HG03108 (cell line): ENCODE measurements around the gene SIRT5.

ENCODE experiments used
- ATAC-seq: cut with Tn5 transposase; IDR thresholded peaks from one replicate; pipeline ENCODE4 v1.9.1; 2021; ENCODE audit warnings: moderate library complexity; ENCODE audit not compliant: unreplicated experiment

The SIRT5 gene

DNA sequence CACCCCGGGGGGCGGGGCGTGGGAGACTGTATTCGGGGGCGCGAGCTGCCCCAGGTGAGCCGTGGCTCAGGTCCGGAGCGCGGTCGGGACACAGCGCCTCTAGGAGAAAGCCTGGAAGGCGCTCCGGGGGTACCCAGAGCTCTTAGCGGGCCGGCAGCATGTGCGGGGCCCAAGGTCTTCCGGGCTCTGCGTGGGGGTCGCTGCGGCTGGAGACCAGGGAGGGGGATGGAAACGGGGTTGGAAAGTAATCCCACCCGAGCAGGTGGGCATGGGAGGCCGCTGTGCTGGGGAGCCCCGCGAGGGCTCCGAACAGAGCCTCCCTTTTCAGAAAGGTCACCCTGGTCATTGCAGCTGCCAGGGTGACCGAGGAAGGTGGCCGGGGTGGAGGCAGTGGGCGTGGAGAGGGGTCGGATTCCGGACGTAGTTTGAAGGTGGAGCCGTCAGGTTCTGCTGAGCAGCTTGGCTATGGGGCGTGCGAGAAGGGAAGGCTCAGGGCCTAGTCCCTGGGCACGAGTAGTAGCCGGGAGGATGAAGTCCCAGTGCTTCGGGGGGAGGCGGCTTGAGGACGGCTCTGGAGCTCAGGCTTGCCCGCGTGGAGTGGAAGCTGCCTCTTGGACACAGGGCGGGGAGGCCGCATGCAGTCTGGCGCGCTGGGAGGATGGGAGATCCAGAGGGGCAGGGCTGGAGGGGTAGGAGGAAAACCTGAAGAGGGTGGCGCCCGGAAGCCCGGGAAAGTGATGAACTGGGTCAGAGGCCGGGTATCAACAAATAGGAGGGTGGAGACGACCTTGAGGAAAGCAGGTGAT, at the start of gene SIRT5:
Gene SIRT5, plus strand, starts transcription at position 31 of the 806 bp plus-strand sequence. CDS start 9,510 bp downstream, outside the sequence.
- peak; percentile 49 for ATAC-seq

DNA sequence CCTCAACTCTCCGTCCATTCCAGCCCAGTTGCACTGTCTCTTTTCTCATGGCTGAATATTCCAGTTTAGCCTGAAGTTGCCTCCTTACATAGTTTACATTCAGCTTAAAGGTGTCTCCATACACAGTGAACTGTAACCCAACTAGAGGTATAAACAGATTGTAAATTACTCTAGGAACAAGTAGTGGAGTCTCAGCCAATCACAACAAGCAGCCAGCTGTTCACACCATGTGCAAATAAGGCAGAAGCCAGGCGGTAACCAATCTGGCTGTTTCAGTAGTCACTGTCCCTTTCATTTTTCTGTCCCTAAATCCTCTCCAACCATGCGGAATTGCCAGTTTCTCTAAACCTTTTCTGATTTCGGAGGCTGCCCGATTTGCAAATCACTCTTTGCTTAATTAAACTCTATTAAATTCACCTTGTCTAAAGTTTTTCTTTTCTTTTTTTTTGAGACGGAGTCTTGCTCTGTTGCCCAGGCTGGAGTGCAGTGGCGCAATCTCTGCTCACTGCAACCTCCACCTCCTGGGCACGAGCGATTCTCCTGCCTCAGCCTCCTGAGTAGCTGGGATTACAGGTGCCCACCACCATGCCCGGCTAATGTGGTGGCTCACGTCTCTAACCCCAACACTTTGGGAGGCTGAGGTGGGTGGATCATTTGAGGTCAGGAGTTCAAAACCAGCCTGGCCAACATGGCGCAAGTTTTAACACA, 49.4 kb upstream of the SIRT5 start:
- no peak for ATAC-seq

DNA sequence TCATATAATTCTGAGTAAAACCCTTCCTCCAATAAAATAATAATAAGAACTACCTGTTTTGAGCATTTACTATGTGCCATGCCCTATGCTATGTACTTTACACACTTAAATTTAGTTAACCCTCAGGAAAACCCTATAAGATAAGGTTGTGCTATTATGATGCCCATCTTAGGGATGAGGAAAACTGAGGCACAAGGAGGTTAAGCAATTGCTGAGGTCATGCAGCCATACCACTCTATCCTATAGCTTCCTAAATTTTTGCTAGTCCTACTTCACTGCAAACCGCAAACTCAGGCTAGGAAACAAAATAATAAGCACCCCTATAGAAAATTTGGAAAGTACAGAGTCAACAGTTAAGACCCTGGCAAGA, 48.1 kb upstream of the SIRT5 start:
- no peak for ATAC-seq

DNA sequence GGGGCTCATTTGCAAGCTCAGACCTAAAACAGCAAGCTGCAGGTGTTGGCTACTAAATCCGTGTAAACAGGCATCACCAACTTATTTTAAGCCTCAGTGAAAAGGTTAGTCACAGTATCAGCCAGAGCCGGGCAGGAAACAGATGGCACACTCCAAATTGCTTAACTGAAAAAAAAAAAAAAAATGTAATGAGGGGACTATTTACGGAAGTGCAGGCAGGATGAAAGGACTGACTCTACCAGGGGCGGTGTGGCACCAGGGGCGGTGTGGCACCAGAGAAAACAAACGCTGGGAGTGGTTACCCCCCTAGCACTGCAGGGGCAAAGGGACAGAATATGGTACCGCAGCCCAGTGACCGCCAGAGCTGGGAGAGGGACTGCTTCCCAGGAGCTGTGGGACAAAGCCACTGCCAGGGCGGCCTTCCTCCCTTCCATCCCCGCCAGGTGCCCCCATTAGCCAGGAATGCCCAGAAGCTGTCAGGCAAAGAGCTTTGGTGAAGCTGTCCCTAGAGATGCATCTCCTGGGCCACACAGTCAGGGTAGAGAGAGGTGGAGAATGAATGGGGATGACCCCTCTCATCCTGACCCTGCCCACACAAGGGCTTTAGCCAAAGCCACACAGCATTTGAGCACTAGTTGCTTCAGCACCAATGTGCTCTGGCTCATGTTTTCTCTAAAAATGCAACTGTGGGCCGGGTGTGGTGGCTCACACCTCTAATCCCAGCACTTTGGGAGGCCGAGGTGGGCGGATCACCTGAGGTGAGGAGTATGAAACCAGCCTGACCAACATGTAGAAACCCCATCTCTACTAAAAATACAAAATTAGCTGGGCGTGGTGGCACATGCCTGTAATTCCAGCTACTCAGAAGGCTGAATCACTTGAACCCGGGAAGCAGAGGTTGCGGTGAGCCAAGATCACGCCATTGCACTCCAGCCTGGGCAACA, 47.4 kb upstream of the SIRT5 start:
- ATAC-seq, result peak; percentile 86

DNA sequence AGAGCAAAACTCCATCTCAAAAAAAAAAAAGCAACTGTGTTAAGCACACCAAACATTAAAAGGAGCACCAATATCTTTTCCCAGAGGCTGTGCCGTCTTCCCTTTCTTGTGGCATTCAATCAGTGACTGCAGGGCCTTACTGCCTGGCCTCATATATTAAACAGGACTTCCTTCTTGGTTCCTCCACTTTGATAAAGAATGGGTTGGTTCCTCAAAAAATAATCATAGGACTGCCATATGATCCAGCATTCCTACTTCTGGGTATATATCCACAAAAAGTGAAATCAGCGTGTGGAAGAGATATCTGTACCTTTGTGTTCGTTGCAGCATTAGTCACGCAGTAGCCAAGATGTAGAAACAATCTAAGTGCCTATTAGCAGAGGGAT, 46.7 kb upstream of the SIRT5 start:
- ATAC-seq, result no peak

DNA sequence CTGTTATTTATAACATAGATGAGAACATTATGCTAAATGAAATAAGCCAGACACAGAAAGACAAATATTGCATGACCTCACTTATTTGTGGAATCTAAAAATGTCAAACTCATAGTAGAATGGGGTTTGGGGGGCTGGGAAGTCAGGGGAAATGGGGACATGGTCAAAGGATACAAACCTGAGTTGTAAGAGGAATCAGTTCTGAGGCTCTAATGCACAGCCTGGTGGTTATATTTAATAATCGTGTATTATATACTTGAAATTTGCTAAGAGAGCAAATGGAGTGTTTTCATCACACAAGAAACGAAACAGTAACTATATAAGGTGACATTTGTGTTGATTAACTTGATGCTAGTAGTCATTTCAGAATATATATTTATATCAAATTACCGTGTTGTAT, 46.2 kb upstream of the SIRT5 start:
- ATAC-seq, result no peak

DNA sequence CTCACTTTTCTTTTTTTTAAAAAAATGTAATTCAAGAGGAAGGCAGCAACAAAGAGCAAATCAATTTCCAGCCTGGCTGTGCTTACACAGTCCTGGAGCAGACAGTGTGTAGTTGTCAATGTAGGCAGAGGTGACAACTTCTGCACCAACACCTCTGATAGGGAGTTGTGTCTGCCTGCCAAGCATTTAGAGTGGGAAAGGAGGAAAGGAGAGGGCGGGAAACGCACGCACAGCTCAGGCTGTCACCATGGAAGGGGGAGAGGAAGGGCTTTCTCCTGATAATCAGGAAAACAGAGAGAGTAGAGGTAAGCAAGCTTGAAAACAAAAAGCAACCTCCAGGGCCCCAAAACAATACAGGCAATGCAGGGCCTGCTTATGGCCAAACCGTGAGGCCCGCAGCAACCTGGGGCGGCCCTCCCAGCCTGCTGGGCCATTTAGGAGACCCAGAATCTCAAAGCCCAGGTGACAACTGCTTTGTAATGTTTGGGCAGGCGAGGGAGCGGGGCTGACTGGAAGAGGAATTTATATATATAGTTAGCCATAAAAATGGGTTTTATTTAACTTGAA, 45.5 kb upstream of the SIRT5 start:
- no peak for ATAC-seq

DNA sequence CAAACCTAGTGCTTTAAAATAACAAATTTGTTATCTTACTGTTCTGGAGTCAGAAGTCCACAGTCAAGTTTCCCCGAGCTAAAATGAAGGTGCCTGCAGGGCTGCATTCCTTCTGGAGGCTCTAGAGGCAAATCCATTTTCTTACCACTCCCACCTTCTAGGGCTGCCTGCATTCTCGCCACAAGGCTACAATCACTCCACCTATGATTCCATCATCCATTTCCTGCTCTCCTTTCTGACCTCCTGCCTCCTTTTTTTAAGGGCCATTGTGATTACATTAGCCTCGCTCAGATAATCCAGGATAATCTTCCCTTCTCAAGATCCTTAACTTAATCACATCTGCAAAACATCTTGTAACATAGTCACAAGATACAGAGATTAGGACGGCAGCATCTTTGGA, 42.4 kb upstream of the SIRT5 start:
- no peak for ATAC-seq

DNA sequence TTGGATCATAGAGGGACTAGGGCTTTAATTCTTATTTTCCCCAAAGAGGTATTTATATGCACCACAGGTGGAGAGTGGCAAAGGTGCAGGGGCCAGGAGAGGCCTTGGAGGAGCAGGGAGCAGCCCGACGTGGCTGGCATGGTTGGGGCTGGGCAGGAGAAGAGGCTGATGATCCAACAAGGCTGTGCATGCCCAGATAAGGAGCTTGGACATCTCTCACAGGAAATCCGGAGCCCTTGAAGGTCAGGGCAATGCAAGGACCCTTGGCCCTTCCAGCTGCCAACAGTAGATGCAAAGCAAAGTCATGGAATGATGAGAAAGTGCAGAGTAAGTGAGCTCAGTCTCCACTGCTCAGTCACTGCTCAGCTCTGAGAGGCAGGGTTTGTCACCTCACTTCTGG, 39.9 kb upstream of the SIRT5 start:
- ATAC-seq, result no peak

DNA sequence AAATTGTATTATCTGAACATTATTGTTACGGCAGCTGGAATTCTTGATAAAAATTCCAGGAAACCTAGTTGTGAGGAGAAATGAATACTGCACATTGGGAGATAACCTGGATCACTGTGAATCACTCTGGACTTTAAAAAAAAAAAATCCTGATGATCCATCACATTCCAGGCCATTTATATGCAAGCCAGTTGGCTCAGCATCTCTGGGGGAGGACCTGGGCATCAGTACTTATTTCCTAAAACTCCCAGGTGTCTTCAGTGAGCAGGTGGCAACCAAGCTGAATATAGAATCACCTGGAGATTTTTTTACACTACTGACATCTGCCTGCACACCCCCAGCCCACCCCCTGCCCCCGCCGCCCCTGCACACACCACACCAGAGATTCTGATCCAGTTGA, 39.1 kb upstream of the SIRT5 start:
- no peak for ATAC-seq

DNA sequence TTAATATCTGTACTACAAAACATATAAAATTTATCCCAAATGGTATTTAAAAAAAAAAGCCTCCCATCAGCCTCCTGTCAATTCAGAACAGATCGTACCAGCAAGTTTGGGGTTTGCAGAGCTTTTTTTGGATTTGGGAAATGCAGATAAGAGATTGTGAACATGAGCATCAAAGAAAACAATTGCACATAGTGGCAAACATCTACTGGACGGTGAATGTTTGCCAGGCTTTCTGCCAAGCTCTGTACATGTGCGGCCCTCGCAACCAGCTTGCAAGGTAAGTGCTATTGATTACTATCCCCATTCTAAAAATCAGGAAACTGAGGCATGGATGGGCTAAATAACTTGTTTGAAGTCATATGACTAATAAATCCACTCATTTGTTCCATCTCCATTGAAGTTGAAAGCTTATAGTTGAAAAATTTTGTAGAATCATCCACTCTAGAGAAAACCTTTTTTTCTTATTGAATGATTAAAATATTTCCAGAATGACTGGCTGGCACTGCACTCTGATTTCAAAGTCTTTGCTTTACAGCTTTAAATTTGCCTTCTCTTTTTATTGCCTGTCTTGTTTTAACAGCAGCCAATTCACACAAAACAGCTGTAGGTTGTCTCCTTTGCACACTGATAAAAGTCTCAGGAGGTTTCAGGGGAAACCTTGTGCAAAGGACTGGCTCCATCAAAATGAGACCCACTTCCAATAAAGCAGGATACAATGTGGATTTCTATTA, 37.4 kb upstream of the SIRT5 start:
- ATAC-seq, result no peak

DNA sequence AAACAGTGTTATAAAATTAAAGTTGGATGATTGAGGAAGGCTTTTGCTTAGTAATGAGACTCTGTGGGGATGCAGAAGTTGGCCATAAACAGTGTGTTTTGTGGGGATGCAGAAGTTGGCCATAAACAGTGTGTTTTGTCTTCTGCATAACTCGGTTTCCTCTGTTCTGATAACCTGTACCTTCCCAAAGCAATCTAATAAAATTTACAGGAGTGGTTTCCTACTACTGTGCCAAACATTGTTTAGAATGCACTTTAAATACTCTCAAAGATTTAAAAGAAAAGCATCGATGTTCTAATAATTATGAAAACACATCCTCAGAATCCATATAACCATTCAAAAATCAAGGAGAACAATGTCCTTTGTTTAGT, 36.9 kb upstream of the SIRT5 start:
- no peak for ATAC-seq

DNA sequence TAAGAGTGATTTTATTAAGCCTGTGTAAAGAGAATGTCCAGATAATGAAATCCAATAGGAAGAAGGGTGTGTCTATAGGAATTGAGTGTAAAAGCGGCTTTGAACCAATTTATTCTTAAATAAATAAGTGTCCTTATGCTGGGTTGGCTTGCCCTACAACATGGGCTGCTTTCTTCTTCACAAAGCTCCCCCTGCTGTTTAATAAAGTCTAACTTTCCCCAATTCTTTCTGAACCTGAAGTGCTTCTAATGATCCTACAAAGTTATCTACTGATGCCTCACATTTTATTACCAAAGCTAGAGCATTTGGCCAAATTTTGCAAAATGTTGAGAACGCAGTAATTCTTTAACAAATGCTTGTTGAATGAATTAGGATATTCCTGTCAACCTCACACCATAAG, 36.3 kb upstream of the SIRT5 start:
- ATAC-seq, result no peak

DNA sequence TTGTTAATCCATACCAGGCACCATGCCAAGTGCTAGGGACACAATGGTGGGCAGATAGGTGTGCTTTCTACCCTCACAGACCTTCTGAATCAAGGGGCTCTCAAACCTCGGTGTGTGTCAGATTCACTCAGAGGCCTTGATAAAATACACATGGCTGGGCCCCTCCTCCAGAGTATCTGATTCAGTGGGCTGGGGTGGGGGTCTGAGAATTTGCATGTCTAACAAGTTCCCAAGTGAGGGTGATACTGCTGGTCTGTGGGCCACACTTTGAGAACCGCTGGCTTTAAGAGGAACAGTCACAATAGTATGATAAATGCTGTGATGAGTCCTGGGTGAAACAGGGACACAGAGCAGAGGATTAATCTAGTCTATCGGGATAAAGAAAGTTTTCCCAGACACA, 35.8 kb upstream of the SIRT5 start:
- no peak for ATAC-seq

DNA sequence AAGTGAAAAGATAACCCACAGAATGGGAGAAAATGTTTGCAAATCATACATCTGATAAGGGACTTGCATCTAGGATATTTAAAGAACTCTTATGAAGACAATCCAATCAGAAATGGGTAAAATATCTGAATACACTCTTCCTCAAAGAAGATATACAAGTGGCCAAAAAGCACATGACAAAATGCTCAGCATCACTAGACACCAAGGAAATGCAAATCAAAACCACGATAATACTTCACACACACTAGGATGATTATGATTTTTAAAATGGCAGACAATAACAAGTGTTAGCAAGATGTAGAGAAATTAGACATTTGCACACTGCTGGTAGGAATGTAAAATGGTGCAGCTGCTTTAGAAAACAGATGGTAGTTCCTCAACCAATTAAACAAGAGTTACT, 34.8 kb upstream of the SIRT5 start:
- no peak for ATAC-seq

DNA sequence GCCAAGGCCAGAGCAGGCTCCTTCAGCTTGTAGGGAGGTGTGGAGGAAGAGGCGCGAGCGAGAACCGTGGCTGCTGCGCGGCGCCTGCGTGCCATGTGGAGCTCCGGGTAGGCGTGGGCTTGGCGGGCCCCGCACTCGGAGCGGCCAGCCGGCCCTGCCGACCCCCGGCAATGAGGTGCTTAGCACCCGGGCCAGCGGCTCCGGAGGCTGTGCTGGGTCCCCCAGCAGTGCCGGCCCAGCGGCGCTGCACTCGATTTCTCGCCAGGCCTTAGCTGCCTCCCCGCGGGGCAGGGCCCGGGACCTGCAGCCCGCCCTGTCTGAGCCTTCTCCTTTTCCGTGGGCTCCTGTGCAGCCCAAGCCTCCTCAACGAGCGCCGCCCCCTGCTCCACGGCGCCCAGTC, 32.9 kb upstream of the SIRT5 start:
- ATAC-seq, result no peak

DNA sequence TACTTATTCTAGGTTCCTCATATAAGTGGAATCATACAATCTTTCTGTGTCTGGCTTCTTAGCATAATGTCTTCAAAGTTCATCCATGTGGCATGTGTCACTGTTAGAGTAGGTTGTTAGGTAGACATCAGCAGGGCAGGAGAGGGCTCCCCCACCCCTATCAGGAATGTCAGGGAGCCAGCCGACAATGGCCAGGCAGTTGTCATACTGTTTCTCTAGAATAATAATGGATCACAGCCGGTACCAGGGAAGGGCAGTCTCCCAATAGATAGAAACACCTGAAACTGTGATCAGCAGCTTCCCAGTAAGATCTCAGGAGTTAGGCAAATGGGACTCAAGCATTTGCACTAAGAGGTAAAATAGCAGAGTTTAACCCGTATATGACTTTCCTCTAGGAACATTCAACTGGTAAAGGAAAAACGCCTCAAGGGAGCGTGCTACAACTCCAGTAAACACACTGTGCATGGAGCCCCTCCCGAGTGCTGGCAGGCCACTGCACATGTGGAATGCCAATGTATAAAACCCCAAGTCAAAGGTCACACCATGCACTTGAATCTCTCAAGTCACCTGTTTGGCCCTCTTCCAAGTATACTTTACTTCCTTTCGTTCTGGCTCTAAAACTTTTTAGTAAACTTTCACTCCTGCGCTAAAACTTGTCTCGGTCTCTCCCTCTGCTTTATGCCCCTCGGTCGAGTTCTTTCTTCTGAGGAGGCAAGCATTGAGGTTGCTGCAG, 29.8 kb upstream of the SIRT5 start:
- no peak for ATAC-seq

DNA sequence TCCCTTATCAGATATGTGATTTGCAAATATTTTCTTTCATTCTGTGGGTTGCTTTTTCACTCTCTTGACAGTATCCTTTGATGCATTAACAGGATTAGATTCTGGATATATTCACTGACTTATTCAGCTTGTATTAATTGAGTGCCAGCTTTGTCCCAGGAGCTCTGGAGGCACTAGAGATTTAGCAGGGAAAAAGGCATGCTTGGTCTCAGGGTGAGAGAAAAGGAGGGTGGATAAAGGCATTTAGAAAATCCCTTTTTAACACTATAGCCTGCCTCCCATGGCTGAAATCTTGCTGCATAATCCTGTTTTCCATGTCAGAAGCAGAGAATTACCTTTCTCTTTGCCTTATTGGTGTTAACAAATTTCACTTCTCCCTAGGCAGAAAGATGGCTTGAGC, 28.5 kb upstream of the SIRT5 start:
- ATAC-seq, result no peak

DNA sequence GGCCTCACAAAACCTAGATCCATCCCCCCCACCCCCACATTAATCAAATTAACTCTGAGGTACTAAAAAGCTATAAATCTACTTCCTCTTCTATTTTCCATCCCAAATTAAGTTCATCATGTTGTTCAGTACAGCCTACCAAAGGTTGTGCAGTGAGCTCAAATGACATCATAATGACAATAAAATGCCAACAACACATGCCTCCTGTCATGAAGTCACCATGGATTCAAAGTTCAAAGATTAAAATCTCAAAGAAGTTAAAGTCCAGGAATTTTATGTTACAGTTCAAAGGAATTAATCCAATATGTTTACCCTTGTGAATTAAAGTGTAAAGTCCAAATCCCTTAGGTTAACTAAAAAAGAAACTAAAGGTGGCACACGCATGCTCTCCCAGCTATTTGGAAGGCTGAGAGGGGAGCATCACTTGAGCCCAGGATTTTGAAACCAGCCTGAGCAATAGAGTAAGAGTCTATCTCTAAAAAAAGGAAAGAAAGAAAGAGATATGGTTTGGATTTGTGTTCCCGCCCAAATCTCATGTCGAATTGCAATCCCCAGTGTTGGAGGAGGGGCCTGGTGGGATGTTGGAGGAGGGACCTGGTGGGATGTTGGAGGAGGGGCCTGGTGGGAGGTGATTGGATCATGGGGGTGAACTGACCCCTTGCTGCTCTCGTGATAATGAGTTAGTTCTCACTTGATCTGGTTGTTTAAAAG, 25.7 kb upstream of the SIRT5 start:
- ATAC-seq, result no peak
